Spinal cord (tissue), 10 donors: Measurements from ENCODE around the gene OR2AP1. TPM values are rescaled to one million over a fixed set of nuclear protein-coding genes. Genes with fewer than 3 reads are reported as not detected.
"Not testable (repeated sequence)": the region's sequence is repeated elsewhere in the genome, so short reads cannot be mapped to it uniquely, and the experiment has no call there.

Source experiments
- DNase-seq, 6 donors: peaks; one replicate each; pipeline versions ENCODE4 v3.0.0 to v3.0.0-alpha.2; 2013 to 2015; ENCODE audit warnings: low spot score in 6 of 6, low read depth in 4 of 6
- H3K27ac ChIP-seq: one replicate; pipeline ENCODE4 v1.5.1; 2013; ENCODE audit warnings: low read depth, low read length, control low read depth
- H3K27me3 ChIP-seq: one replicate; pipeline ENCODE4 v1.6.1; 2013; ENCODE audit warnings: low read length; ENCODE audit not compliant: control insufficient read depth, insufficient read depth
- H3K36me3 ChIP-seq: one replicate; pipeline ENCODE4 v1.6.1; 2013; ENCODE audit warnings: low read length; ENCODE audit not compliant: control insufficient read depth, insufficient read depth
- H3K4me1 ChIP-seq: one replicate; pipeline ENCODE4 v1.6.1; 2013; ENCODE audit warnings: low read length; ENCODE audit not compliant: control insufficient read depth, insufficient read depth
- H3K4me3 ChIP-seq: one replicate; pipeline ENCODE4 v1.5.1; 2013; ENCODE audit warnings: low read depth, low read length, control low read depth
- H3K9me3 ChIP-seq: one replicate; pipeline ENCODE4 v1.6.1; 2013; ENCODE audit warnings: low read length; ENCODE audit not compliant: control insufficient read depth, insufficient read depth
- WGBS: methylation state at CpG from one replicate; pipeline ENCODE4 v1.1.5; 2013; ENCODE audit warnings: missing lambda C conversion rate; ENCODE audit not compliant: insufficient coverage; 5-methylcytosine and 5-hydroxymethylcytosine counted together
- long read RNA-seq, 4 donors: transcript quantifications; one replicate each; lab custom pipeline, GENCODE V29; 2026
- polyA plus RNA-seq, 2 donors: library from polyadenylated mRNA; unstranded; fragments of 120-200 nt; gene quantifications; one replicate each; pipeline ENCODE4 v1.2.1, GENCODE V29; 2013; ENCODE audit not compliant: insufficient read length in 2 of 2
- total RNA-seq, 2 donors: library from RNA; depleted of rRNA in 1 of 2; stranded (reverse); fragments of 120-200 nt in 1 of 2; fragments of >200 nt in 1 of 2; gene quantifications; one replicate each; pipeline versions ENCODE4 v1.2.3 to v1.2.4, GENCODE V29; 2013 to 2014
- donor health status: healthy.

The OR2AP1 gene
- total RNA-seq = not detected
- not detected for polyA plus RNA-seq
- long read RNA-seq, donor 1 = 0 reads
- long read RNA-seq, donor 2 = 0 reads
- long read RNA-seq, donor 3 = 0 reads
- long read RNA-seq, donor 4 = 0 reads

- H3K36me3 ChIP-seq = no peaks in the 10 kb centered on the region
- DNase-seq = no peak
- WGBS = no CpG with 5 or more reads among the region's 1 CpG
- no peaks in the 10 kb centered on the region for H3K27me3 ChIP-seq
- peaks cover 8% of the 10 kb centered on the region for H3K9me3 ChIP-seq
- H3K4me3 ChIP-seq = no peak within 1 kb of the TSS
- H3K27ac ChIP-seq = no peak within 1 kb of the TSS
- H3K4me1 ChIP-seq = no peaks in the 10 kb centered on the region
Observed at GRCh38 chr12:55572168-55572567, at the start of gene OR2AP1. OR2AP1 (plus strand) TSS chr12:55572468; CDS start chr12:55574415, 1,947 bp downstream.

GRCh38 chr12:55548235-55548634, 24.0 kb upstream of the OR2AP1 start:
- not testable (repeated sequence) for H3K27me3 ChIP-seq, H3K4me3 ChIP-seq, H3K27ac ChIP-seq, DNase-seq, H3K4me1 ChIP-seq, H3K36me3 ChIP-seq, H3K9me3 ChIP-seq
- 60% methylated on average over 1 of the region's 2 CpGs for WGBS

GRCh38 chr12:55548756-55549155, 23.5 kb upstream of the OR2AP1 start:
- H3K27ac ChIP-seq = no peak overlapping the region
- no peak overlapping the region for H3K4me3 ChIP-seq
- DNase-seq = no peak
- no peaks in the 10 kb centered on the region for H3K9me3 ChIP-seq
- no peaks in the 10 kb centered on the region for H3K36me3 ChIP-seq
- no peaks in the 10 kb centered on the region for H3K27me3 ChIP-seq
- H3K4me1 ChIP-seq = no peaks in the 10 kb centered on the region

- H3K4me3 ChIP-seq = no peak within 1 kb of the TSS
- no peaks in the 10 kb centered on the region for H3K27me3 ChIP-seq
- H3K27ac ChIP-seq = no peak within 1 kb of the TSS
- no peaks in the 10 kb centered on the region for H3K9me3 ChIP-seq
- 41% methylated on average over 2 of the region's 2 CpGs for WGBS
- H3K36me3 ChIP-seq = no peaks in the 10 kb centered on the region
- H3K4me1 ChIP-seq = no peaks in the 10 kb centered on the region
- no peak for DNase-seq
Observed at GRCh38 chr12:55549302-55549701, 23.0 kb upstream of the OR2AP1 start, which contains the start of gene OR6C4. OR6C4 (plus strand) TSS chr12:55549602; CDS start chr12:55551227, 1,625 bp downstream.

- DNase-seq = no peak
- peaks cover 3% of the 10 kb centered on the region for H3K9me3 ChIP-seq
- no peak overlapping the region for H3K4me3 ChIP-seq
- no peaks in the 10 kb centered on the region for H3K4me1 ChIP-seq
- H3K27ac ChIP-seq = no peak overlapping the region
- H3K36me3 ChIP-seq = no peaks in the 10 kb centered on the region
- no peaks in the 10 kb centered on the region for H3K27me3 ChIP-seq
Observed at GRCh38 chr12:55554296-55554695, 18.0 kb upstream of the OR2AP1 start.

GRCh38 chr12:55570060-55570459, 2.2 kb upstream of the OR2AP1 start:
- not testable (repeated sequence) for DNase-seq

GRCh38 chr12:55570689-55571088, 1.6 kb upstream of the OR2AP1 start:
- not testable (repeated sequence) for H3K27ac ChIP-seq, DNase-seq, H3K4me3 ChIP-seq, H3K9me3 ChIP-seq, H3K4me1 ChIP-seq, H3K36me3 ChIP-seq, H3K27me3 ChIP-seq
- WGBS = 90% methylated on average over 1 of the region's 1 CpG

More at GRCh38 chr12:55570060-55570459, 2.2 kb upstream of the OR2AP1 start:
- H3K36me3 ChIP-seq, H3K27me3 ChIP-seq, H3K27ac ChIP-seq, H3K4me1 ChIP-seq, H3K4me3 ChIP-seq, H3K9me3 ChIP-seq: not testable (repeated sequence)

GRCh38 chr12:55582066-55582465, 9.8 kb downstream of the OR2AP1 start:
- Histone ChIP-seq H3K4me1 (no peaks in the 10 kb centered on the region), H3K9me3 (no peaks in the 10 kb centered on the region), H3K36me3 (no peaks in the 10 kb centered on the region), H3K27me3 (no peaks in the 10 kb centered on the region), H3K4me3 (no peak overlapping the region), H3K27ac (no peak overlapping the region)
- DNase-seq = no peak
- 100% methylated on average over 1 of the region's 2 CpGs for WGBS

- H3K4me3 ChIP-seq = no peak overlapping the region
- WGBS = 100% methylated on average over 1 of the region's 2 CpGs
- no peak for DNase-seq
- H3K4me1 ChIP-seq = no peaks in the 10 kb centered on the region
- H3K27ac ChIP-seq = no peak overlapping the region
- H3K27me3 ChIP-seq = no peaks in the 10 kb centered on the region
- H3K36me3 ChIP-seq = no peaks in the 10 kb centered on the region
- no peaks in the 10 kb centered on the region for H3K9me3 ChIP-seq
Observed at GRCh38 chr12:55585817-55586216, 13.5 kb downstream of the OR2AP1 start.

- not testable (repeated sequence) for H3K36me3 ChIP-seq, H3K27ac ChIP-seq, DNase-seq, H3K27me3 ChIP-seq, H3K4me3 ChIP-seq, H3K4me1 ChIP-seq, H3K9me3 ChIP-seq
- WGBS = 92% methylated on average over 9 of the region's 12 CpGs
Observed at GRCh38 chr12:55590152-55590551, 17.9 kb downstream of the OR2AP1 start.
